Endothelial cell of umbilical vein (primary cell): Measurements from ENCODE around the gene PLEKHH1.

Experiments used
- EZH2 ChIP-seq: IDR thresholded peaks from 2 replicates; pipeline ENCODE4 v1.6.1; 2012; ENCODE audit warnings: borderline replicate concordance, low read depth, mild to moderate bottlenecking, moderate library complexity, low read length, inconsistent platforms; ENCODE audit not compliant: severe bottlenecking
- FOS ChIP-seq: IDR thresholded peaks from 2 replicates; pipeline ENCODE4 v1.6.1; 2011; ENCODE audit warnings: mild to moderate bottlenecking, low read length, moderate library complexity, borderline replicate concordance; ENCODE audit not compliant: insufficient read depth
- GATA2 ChIP-seq: IDR thresholded peaks from 2 replicates; pipeline ENCODE4 v1.7.0; 2011; ENCODE audit warnings: low read depth, mild to moderate bottlenecking, moderate library complexity, mixed read lengths, low read length; ENCODE audit not compliant: insufficient read length, insufficient read depth
- JUN ChIP-seq: IDR thresholded peaks from 2 replicates; pipeline ENCODE4 v1.6.1; 2011; ENCODE audit warnings: borderline replicate concordance, low read depth; ENCODE audit not compliant: insufficient read length, insufficient read depth
- MYC ChIP-seq: IDR thresholded peaks from one replicate; pipeline ENCODE4 v1.6.1; 2011; ENCODE audit warnings: mild to moderate bottlenecking, low read depth, low read length
- POLR2A ChIP-seq: IDR thresholded peaks from 2 replicates; pipeline ENCODE4 v1.6.1; 2012; ENCODE audit warnings: low read depth, mild to moderate bottlenecking, control low read depth, low read length
- POLR2AphosphoS5 ChIP-seq: IDR thresholded peaks from 2 replicates; pipeline ENCODE4 v1.6.1; 2012; ENCODE audit warnings: low read depth, mild to moderate bottlenecking, control low read depth, low read length, moderate library complexity; ENCODE audit not compliant: insufficient read depth
- TF ChIP-seq, protein P1 (sequence below), 2 donors: IDR thresholded peaks; 1 replicate in 1 of 2; 2 replicates in 1 of 2; pipeline ENCODE4 v1.5.1; 2011; ENCODE audit warnings: low read length in 2 of 2, mild to moderate bottlenecking in 2 of 2, moderate library complexity in 2 of 2, control low read depth in 1 of 2, inconsistent platforms in 1 of 2, low read depth in 1 of 2; ENCODE audit not compliant: insufficient read depth in 1 of 2; ENCODE audit errors: extremely low read depth in 1 of 2
- TF ChIP-seq, protein P2 (sequence below): IDR thresholded peaks from 2 replicates; pipeline ENCODE4 v1.6.1; 2011; ENCODE audit not compliant: insufficient read depth, insufficient read length

DNA sequence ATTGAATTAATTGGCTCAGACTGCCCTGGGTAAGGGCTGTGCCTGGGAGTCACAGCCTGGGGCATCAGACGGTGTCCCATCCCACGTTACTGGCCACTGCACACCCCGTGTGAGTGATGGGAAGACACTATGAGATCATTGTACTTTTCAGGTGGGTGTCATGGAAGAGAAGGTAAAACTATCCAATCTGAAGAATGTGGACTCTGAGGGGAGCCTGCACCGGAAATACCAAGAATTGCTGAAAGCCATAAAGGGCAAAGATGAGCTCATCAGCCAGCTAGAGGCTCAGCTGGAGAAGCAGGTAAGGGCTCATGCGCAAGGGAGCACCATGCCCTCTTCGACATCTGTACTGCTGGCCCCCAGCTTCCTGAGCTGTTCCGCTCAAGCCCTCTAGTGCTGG, 24.0 kb downstream of the PLEKHH1 start:
- TF ChIP-seq POLR2AphosphoS5 (no peak), FOS (no peak), EZH2 (no peak), JUN (no peak), POLR2A (no peak), MYC (no peak), GATA2 (no peak)
- TF ChIP-seq, protein P1, sequence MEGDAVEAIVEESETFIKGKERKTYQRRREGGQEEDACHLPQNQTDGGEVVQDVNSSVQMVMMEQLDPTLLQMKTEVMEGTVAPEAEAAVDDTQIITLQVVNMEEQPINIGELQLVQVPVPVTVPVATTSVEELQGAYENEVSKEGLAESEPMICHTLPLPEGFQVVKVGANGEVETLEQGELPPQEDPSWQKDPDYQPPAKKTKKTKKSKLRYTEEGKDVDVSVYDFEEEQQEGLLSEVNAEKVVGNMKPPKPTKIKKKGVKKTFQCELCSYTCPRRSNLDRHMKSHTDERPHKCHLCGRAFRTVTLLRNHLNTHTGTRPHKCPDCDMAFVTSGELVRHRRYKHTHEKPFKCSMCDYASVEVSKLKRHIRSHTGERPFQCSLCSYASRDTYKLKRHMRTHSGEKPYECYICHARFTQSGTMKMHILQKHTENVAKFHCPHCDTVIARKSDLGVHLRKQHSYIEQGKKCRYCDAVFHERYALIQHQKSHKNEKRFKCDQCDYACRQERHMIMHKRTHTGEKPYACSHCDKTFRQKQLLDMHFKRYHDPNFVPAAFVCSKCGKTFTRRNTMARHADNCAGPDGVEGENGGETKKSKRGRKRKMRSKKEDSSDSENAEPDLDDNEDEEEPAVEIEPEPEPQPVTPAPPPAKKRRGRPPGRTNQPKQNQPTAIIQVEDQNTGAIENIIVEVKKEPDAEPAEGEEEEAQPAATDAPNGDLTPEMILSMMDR (IDR thresholded peaks at IDR 0.05; ENCODE audit: extremely low read depth in 1 of 2, insufficient read depth in 1 of 2, low read depth in 1 of 2, low read length in 2 of 2) = no peak
- TF ChIP-seq, protein P2, sequence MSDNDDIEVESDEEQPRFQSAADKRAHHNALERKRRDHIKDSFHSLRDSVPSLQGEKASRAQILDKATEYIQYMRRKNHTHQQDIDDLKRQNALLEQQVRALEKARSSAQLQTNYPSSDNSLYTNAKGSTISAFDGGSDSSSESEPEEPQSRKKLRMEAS = no peak
